Astrocyte of the spinal cord (primary cell): ENCODE data around the gene ADAT3.

Source experiments
- DNase-seq: peaks from one replicate; pipeline ENCODE4 v3.0.0; 2011; ENCODE audit warnings: low read depth, low spot score
- H3K4me3 ChIP-seq: 2 replicates; pipeline ENCODE4 v1.5.1; 2011; ENCODE audit warnings: low read depth, mild to moderate bottlenecking, low read length, moderate library complexity
- in situ Hi-C: cut with HindIII; loops from 2 replicates; pipeline ENCODE4 v1.10.0; 2017; ENCODE audit warnings: low sequenced_read_pairs
- TF ChIP-seq, protein P1 (sequence below): IDR thresholded peaks from 2 replicates; pipeline ENCODE4 v1.5.1; 2012; ENCODE audit warnings: low read depth, mild to moderate bottlenecking, low read length, inconsistent platforms

Gene ADAT3

GRCh38 chr19:1905110-1905862 lies at the start of gene ADAT3, which contains the start of gene SCAMP4:
Gene ADAT3, plus strand, starts transcription at chr19:1905399. Its CDS starts 6,649 bp downstream, at chr19:1912048.
Gene SCAMP4, plus strand, starts transcription at chr19:1905399. Its CDS starts 9,621 bp downstream, at chr19:1915020.
- in situ Hi-C loops = no loop called here
- DNase-seq = peak; percentile 99
- TF ChIP-seq, protein P1, sequence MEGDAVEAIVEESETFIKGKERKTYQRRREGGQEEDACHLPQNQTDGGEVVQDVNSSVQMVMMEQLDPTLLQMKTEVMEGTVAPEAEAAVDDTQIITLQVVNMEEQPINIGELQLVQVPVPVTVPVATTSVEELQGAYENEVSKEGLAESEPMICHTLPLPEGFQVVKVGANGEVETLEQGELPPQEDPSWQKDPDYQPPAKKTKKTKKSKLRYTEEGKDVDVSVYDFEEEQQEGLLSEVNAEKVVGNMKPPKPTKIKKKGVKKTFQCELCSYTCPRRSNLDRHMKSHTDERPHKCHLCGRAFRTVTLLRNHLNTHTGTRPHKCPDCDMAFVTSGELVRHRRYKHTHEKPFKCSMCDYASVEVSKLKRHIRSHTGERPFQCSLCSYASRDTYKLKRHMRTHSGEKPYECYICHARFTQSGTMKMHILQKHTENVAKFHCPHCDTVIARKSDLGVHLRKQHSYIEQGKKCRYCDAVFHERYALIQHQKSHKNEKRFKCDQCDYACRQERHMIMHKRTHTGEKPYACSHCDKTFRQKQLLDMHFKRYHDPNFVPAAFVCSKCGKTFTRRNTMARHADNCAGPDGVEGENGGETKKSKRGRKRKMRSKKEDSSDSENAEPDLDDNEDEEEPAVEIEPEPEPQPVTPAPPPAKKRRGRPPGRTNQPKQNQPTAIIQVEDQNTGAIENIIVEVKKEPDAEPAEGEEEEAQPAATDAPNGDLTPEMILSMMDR = no peak
- peak within 1 kb of the TSS; percentile 68 for H3K4me3 ChIP-seq

DNA sequence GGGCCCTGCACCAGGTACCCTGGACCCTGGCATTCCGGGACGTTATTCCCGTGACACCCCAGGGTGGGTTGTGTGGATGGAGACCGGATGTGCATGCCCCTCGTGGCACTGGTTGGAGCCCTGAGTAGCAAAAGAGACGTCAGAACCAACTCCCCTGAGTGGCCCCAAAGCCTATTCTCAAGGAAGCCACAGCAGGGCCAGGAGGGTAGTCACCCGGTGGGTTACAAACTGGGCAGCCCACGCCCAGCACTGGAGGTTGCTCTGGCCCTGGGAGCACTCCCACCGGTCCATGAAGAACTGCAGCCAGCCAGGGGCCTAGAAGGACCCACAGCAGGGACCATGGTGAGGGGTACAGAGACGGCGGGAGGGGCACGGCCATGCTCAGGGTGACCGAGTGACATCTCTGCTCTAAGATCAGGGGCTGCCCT lies 49.4 kb upstream of the ADAT3 start:
- TF ChIP-seq, protein P1 = no peak
- H3K4me3 ChIP-seq = peak overlapping the region; percentile 20
- in situ Hi-C loops = no loop called here
- DNase-seq = no peak

- in situ Hi-C loops = no loop called here
- DNase-seq = no peak
- TF ChIP-seq, protein P1 = no peak
- peak overlapping the region; percentile 16 for H3K4me3 ChIP-seq
Measured at GRCh38 chr19:1856345-1856697, 48.9 kb upstream of the ADAT3 start.

GRCh38 chr19:1856698-1857603 lies 48.2 kb upstream of the ADAT3 start:
- in situ Hi-C loops = no loop called here
- TF ChIP-seq, protein P1 = no peak
- H3K4me3 ChIP-seq = peak overlapping the region; percentile 16
- peak; percentile 71 for DNase-seq

DNA sequence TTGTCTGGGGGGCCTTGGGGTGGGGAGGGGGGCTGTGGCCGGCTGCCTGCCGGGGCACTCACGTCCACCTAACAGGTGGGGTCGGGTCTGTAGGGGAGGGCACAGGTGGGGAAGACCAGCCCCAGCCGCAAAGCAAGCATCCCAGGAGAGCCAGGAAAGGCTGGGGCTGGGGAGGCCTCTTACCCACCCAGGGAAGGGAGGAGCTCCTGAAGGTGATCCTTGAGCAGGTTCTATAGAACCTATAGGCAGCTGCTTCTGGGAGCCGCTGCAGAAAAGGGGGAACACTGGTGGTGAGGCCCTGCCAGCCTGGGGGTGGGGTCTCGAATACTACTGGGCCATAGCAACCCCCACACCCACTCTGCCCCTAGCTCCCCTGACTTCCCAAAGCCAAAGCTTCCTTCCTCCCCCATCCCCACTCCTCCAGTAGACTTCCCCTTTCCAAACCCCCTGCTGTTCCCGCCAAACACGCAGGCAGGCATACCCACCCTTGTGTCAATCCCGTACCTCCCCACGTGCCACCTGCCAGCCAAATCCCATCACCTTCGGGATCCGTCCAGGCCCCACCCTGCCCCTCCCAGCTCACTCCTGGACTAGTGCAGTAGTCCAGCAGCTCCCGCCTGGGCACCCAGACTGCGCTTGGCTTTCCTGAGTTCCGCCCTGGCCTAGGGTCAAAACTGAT lies 47.4 kb upstream of the ADAT3 start:
- peak overlapping the region; percentile 15 for H3K4me3 ChIP-seq
- in situ Hi-C loops = no loop called here
- TF ChIP-seq, protein P1 = no peak
- no peak for DNase-seq

DNA sequence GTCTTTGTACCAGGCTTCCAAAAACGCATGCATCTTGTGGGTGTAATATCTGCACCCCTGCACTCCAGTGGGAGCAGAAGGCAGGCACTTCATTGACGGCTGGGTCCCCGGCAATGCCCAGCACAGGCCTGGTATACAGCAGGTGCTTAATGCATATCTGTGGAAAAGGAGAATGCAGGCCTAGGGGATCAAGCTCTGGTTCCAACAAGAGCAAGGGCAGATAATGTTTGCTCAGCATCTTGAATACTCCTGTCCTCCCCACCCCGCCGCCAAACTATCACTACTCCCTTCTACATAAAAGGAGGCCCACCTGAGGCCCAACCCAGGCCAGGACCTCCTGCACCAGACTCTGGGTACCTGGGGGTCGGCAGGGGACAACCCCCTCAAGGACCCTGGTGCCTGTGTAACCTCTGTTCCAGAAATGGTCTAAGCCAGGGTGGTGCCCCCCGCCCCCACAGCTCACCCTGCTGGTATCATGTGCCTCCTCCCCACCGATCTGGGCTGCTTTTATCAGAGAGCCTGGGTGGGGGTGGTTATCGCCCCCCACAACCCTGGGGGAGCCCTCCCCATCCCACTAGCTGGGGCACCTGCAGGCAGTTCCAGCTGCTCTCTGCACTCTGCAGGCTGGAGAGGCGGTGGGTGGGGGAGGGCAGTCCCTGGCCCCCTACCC lies 46.7 kb upstream of the ADAT3 start:
- in situ Hi-C loops = no loop called here
- H3K4me3 ChIP-seq = no peak overlapping the region
- no peak for DNase-seq
- TF ChIP-seq, protein P1 = no peak
